Ammon's horn (tissue), 1 donor: Measurements from ENCODE around the gene RAB3C.
A peak's percentile ranks its signal among the peaks of the same experiment; 100 is the strongest.
"Not testable (repeated sequence)": the region's sequence is repeated elsewhere in the genome, so short reads cannot be mapped to it uniquely, and the experiment has no call there.

ENCODE experiments used
- DNase-seq: peaks from one replicate; pipeline ENCODE4 v3.0.0-alpha.2; 2016; ENCODE audit warnings: low spot score

RAB3C gene

GRCh38 chr5:58582803-58583491 is at the start of gene RAB3C:
RAB3C (plus strand) TSS chr5:58583075; CDS start chr5:58583209, 134 bp downstream.
- peak; percentile 97 for DNase-seq

GRCh38 chr5:58541935-58542334 is 40.9 kb upstream of the RAB3C start:
- not testable (repeated sequence) for DNase-seq

- DNase-seq: no peak
Measured at GRCh38 chr5:58542709-58543108, 40.2 kb upstream of the RAB3C start.

GRCh38 chr5:58543723-58544122 is 39.2 kb upstream of the RAB3C start:
- DNase-seq: no peak

- no peak for DNase-seq
Measured at GRCh38 chr5:58544195-58544594, 38.7 kb upstream of the RAB3C start.

- no peak for DNase-seq
Measured at GRCh38 chr5:58544926-58545325, 37.9 kb upstream of the RAB3C start.

GRCh38 chr5:58545912-58546311 is 37.0 kb upstream of the RAB3C start:
- no peak for DNase-seq

GRCh38 chr5:58548068-58548467 is 34.8 kb upstream of the RAB3C start:
- DNase-seq: no peak

GRCh38 chr5:58551492-58551891 is 31.4 kb upstream of the RAB3C start:
- DNase-seq: no peak

GRCh38 chr5:58557665-58558338 is 25.1 kb upstream of the RAB3C start:
- DNase-seq: not testable (repeated sequence)

- not testable (repeated sequence) for DNase-seq
Measured at GRCh38 chr5:58563016-58563700, 19.7 kb upstream of the RAB3C start.

GRCh38 chr5:58564043-58564832 is 18.6 kb upstream of the RAB3C start:
- DNase-seq: not testable (repeated sequence)

GRCh38 chr5:58565033-58565432 is 17.8 kb upstream of the RAB3C start:
- DNase-seq: no peak

- DNase-seq: no peak
Measured at GRCh38 chr5:58571501-58571900, 11.4 kb upstream of the RAB3C start.

GRCh38 chr5:58572973-58573372 is 9.9 kb upstream of the RAB3C start:
- not testable (repeated sequence) for DNase-seq

GRCh38 chr5:58579781-58580180 is 3.1 kb upstream of the RAB3C start:
- no peak for DNase-seq

- peak; percentile 3 for DNase-seq
Measured at GRCh38 chr5:58582019-58582802, 664 bp upstream of the RAB3C start.

- no peak for DNase-seq
Measured at GRCh38 chr5:58595952-58596351, 13.1 kb downstream of the RAB3C start.

GRCh38 chr5:58598440-58598839 is 15.6 kb downstream of the RAB3C start:
- DNase-seq: no peak

- DNase-seq: no peak
Measured at GRCh38 chr5:58599217-58599616, 16.3 kb downstream of the RAB3C start.

- not testable (repeated sequence) for DNase-seq
Measured at GRCh38 chr5:58600613-58601012, 17.7 kb downstream of the RAB3C start.
